Activated T-cell treated with anti-CD3 and anti-CD28 coated beads, Interleukin-2, amount 50 U/mL, for 24 hours (primary cell): ENCODE measurements around the gene LINGO3.

Experiments
- DNase-seq: peaks from one replicate; pipeline ENCODE4 v3.0.0-alpha.2; 2020
- H3K27ac Mint-ChIP-seq: 2 replicates; pipeline ENCODE4 v1.8.0; 2020; ENCODE audit warnings: mild to moderate bottlenecking, mixed read lengths
- H3K27me3 Mint-ChIP-seq: 2 replicates; pipeline ENCODE4 v1.8.0; 2020; ENCODE audit warnings: mixed read lengths
- H3K36me3 Mint-ChIP-seq: 2 replicates; pipeline ENCODE4 v1.8.0; 2020; ENCODE audit warnings: low read depth, mixed read lengths
- H3K4me1 Mint-ChIP-seq: 2 replicates; pipeline ENCODE4 v1.8.0; 2020; ENCODE audit warnings: low read depth, mixed read lengths
- H3K4me3 Mint-ChIP-seq: 2 replicates; pipeline ENCODE4 v1.8.0; 2020; ENCODE audit warnings: mild to moderate bottlenecking, moderate library complexity, mixed read lengths
- H3K9me3 Mint-ChIP-seq: 2 replicates; pipeline ENCODE4 v1.8.0; 2020; ENCODE audit warnings: mixed read lengths

The LINGO3 gene

GRCh38 chr19:2277138-2277537 is 30.8 kb downstream of the LINGO3 start:
- H3K9me3 Mint-ChIP-seq: no peaks in the 10 kb centered on the region
- H3K27me3 Mint-ChIP-seq: no peaks in the 10 kb centered on the region
- H3K36me3 Mint-ChIP-seq: peaks cover 31% of the 10 kb centered on the region
- peaks cover 33% of the 10 kb centered on the region for H3K4me1 Mint-ChIP-seq
- peak overlapping the region; percentile 77 for H3K27ac Mint-ChIP-seq
- H3K4me3 Mint-ChIP-seq: no peak overlapping the region
- DNase-seq: no peak

GRCh38 chr19:2276429-2276986 is 31.4 kb downstream of the LINGO3 start:
- Mint-ChIP-seq H3K9me3 (no peaks in the 10 kb centered on the region), H3K4me1 (peaks cover 31% of the 10 kb centered on the region), H3K4me3 (no peak overlapping the region)

GRCh38 chr19:2275588-2276428 is 32.1 kb downstream of the LINGO3 start:
- H3K36me3 Mint-ChIP-seq: peaks cover 42% of the 10 kb centered on the region
- DNase-seq: no peak
- no peaks in the 10 kb centered on the region for H3K27me3 Mint-ChIP-seq
- H3K4me1 Mint-ChIP-seq: peaks cover 33% of the 10 kb centered on the region
- H3K9me3 Mint-ChIP-seq: no peaks in the 10 kb centered on the region
- no peak overlapping the region for H3K4me3 Mint-ChIP-seq
- H3K27ac Mint-ChIP-seq: no peak overlapping the region

More at GRCh38 chr19:2276429-2276986, 31.4 kb downstream of the LINGO3 start:
- H3K27me3 Mint-ChIP-seq: no peaks in the 10 kb centered on the region
- DNase-seq: no peak
- peaks cover 38% of the 10 kb centered on the region for H3K36me3 Mint-ChIP-seq
- peak overlapping the region; percentile 77 for H3K27ac Mint-ChIP-seq

- Mint-ChIP-seq H3K4me3 (peak overlapping the region; percentile 35), H3K4me1 (peaks cover 33% of the 10 kb centered on the region), H3K9me3 (no peaks in the 10 kb centered on the region), H3K27me3 (no peaks in the 10 kb centered on the region), H3K36me3 (peaks cover 44% of the 10 kb centered on the region), H3K27ac (peak overlapping the region; percentile 79)
- peak; percentile 56 for DNase-seq
Measured at GRCh38 chr19:2274931-2275535, 32.9 kb downstream of the LINGO3 start.

GRCh38 chr19:2274185-2274711 is 33.7 kb downstream of the LINGO3 start:
- no peaks in the 10 kb centered on the region for H3K27me3 Mint-ChIP-seq
- no peaks in the 10 kb centered on the region for H3K9me3 Mint-ChIP-seq
- H3K27ac Mint-ChIP-seq: peak overlapping the region; percentile 96
- no peak for DNase-seq
- H3K36me3 Mint-ChIP-seq: peaks cover 51% of the 10 kb centered on the region
- H3K4me3 Mint-ChIP-seq: peak overlapping the region; percentile 91
- peaks cover 33% of the 10 kb centered on the region for H3K4me1 Mint-ChIP-seq

- Mint-ChIP-seq H3K27me3 (no peaks in the 10 kb centered on the region), H3K36me3 (peaks cover 52% of the 10 kb centered on the region)
Measured at GRCh38 chr19:2273356-2274184, 34.4 kb downstream of the LINGO3 start.

GRCh38 chr19:2271234-2272103 is 36.5 kb downstream of the LINGO3 start:
- Mint-ChIP-seq H3K4me3 (peak overlapping the region; percentile 91), H3K9me3 (no peaks in the 10 kb centered on the region), H3K27ac (peak overlapping the region; percentile 96), H3K4me1 (peaks cover 41% of the 10 kb centered on the region), H3K27me3 (no peaks in the 10 kb centered on the region), H3K36me3 (peaks cover 51% of the 10 kb centered on the region)
- peak; percentile 55 for DNase-seq

More at GRCh38 chr19:2273356-2274184, 34.4 kb downstream of the LINGO3 start:
- peak overlapping the region; percentile 91 for H3K4me3 Mint-ChIP-seq
- H3K27ac Mint-ChIP-seq: peak overlapping the region; percentile 96
- peaks cover 35% of the 10 kb centered on the region for H3K4me1 Mint-ChIP-seq
- no peaks in the 10 kb centered on the region for H3K9me3 Mint-ChIP-seq
- peak; percentile 86 for DNase-seq

- no peaks in the 10 kb centered on the region for H3K27me3 Mint-ChIP-seq
- peaks cover 49% of the 10 kb centered on the region for H3K36me3 Mint-ChIP-seq
Measured at GRCh38 chr19:2270423-2271233, 37.3 kb downstream of the LINGO3 start.

GRCh38 chr19:2270157-2270422 is 37.9 kb downstream of the LINGO3 start:
- DNase-seq: peak; percentile 61

More at GRCh38 chr19:2270423-2271233, 37.3 kb downstream of the LINGO3 start:
- DNase-seq: peak; percentile 80
- Mint-ChIP-seq H3K4me3 (peak overlapping the region; percentile 91), H3K9me3 (no peaks in the 10 kb centered on the region), H3K27ac (peak overlapping the region; percentile 96), H3K4me1 (peaks cover 45% of the 10 kb centered on the region)

GRCh38 chr19:2269244-2270156 is 38.5 kb downstream of the LINGO3 start:
- Mint-ChIP-seq H3K4me3 (peak overlapping the region; percentile 91), H3K4me1 (peaks cover 41% of the 10 kb centered on the region), H3K9me3 (no peaks in the 10 kb centered on the region), H3K27me3 (no peaks in the 10 kb centered on the region), H3K27ac (peak overlapping the region; percentile 96), H3K36me3 (peaks cover 43% of the 10 kb centered on the region)
- DNase-seq: peak; percentile 100

More at GRCh38 chr19:2270157-2270422, 37.9 kb downstream of the LINGO3 start:
- Mint-ChIP-seq H3K36me3 (peaks cover 47% of the 10 kb centered on the region), H3K27ac (peak overlapping the region; percentile 96), H3K9me3 (no peaks in the 10 kb centered on the region), H3K27me3 (no peaks in the 10 kb centered on the region), H3K4me3 (peak overlapping the region; percentile 91), H3K4me1 (peaks cover 44% of the 10 kb centered on the region)

GRCh38 chr19:2268861-2269243 is 39.1 kb downstream of the LINGO3 start:
- Mint-ChIP-seq H3K27ac (peak overlapping the region; percentile 96), H3K9me3 (no peaks in the 10 kb centered on the region), H3K27me3 (no peaks in the 10 kb centered on the region), H3K4me1 (peaks cover 34% of the 10 kb centered on the region), H3K36me3 (peaks cover 36% of the 10 kb centered on the region), H3K4me3 (peak overlapping the region; percentile 91)
- DNase-seq: no peak

GRCh38 chr19:2268480-2268830 is 39.5 kb downstream of the LINGO3 start:
- Mint-ChIP-seq H3K27ac (peak overlapping the region; percentile 96), H3K36me3 (peaks cover 32% of the 10 kb centered on the region), H3K9me3 (no peaks in the 10 kb centered on the region), H3K4me3 (peak overlapping the region; percentile 91), H3K27me3 (no peaks in the 10 kb centered on the region), H3K4me1 (peaks cover 30% of the 10 kb centered on the region)
- DNase-seq: no peak
